ENCODE measurements around the gene KDM5B. TPM values are rescaled to one million over a fixed set of nuclear protein-coding genes. Genes with fewer than 3 reads are reported as not detected.

The KDM5B gene
- total RNA-seq: 10 to 100 TPM; 14.6 to 18.5 TPM

DNA sequence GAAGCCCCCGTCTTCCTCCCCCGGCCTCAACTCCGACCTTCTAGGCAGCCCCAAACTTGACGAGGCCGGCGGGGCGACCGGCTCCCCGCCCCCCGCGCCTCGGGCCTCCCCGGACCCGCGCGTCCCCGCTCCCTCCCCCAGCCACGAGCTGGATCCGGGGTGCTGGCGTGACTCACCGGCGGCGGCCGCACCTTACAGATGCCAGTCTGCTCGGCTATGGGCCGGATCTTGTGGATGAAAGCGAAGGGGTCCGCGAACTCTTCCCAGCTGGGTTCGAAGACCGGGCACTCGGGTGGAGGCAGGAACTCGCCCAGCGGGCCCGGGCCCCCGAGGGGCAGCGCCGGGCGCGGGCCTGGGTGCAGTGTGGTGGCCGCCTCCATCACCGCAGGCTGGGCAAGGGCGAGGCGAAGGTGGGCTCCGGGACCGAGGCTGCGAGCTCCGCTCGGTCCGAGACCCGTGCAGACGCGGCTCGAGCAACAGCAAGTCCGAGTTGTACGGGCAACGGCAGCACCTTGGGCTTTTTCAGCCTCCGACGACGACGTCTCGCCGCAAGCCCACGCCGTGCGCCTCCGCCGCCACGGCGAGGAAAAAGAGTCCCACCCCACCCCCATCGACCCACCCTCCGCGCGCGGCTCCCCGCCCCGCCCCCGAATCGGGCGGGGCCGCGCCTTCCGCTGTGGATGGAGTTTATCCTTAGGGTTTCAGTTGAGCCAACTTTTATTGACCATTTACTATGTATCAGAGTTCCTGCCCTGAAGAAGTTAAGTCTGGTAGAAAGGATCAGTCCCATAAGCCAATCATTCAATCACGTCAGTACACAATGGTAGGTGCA is at the start of gene KDM5B:
KDM5B (minus strand) TSS at position 496 of the 832 bp plus-strand sequence; CDS start at position 380, 116 bp downstream.
- Histone ChIP-seq H3K36me3 (no peaks in the 10 kb centered on the region), H3K4me3 (peak within 1 kb of the TSS; percentile 83 to 94), H3K9me3 (no peaks in the 10 kb centered on the region), H3K4me1 (peaks cover 0 to 44% of the 10 kb centered on the region in 2 donors), H3K27me3 (no peaks in the 10 kb centered on the region), H3K27ac (peak within 1 kb of the TSS; percentile 87 to 88)
- DNase-seq (ENCODE audit: low spot score): peak; percentile 61
- TF ChIP-seq CTCF (IDR thresholded peaks at IDR 0.05): no peak

DNA sequence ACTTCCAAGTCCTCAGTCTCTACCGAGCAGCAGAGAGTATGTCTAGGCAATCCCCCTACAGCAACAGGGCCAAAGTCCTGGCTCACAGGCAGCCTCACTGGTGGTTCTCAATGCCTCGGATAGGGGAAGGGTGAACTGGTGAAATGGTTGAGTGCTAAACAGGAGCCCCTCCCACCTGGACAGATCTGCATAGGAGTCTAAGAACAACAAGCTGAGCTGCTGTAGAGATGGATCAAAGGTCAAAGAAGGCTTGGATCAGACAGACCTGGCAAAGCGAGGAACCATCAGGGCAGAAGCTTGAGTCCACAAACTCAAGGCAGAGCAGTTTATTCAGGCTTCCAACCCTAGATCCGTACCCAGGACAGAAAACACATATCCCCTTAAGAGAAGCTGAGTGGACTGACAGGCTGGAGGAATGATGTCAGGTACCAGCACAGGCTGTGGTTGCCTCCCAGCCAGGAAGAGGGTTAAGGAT is 49.0 kb upstream of the KDM5B start:
- no peak for TF ChIP-seq CTCF (IDR thresholded peaks at IDR 0.05)
- Histone ChIP-seq H3K4me3 (no peak overlapping the region), H3K9me3 (no peaks in the 10 kb centered on the region), H3K27ac (no peak overlapping the region), H3K36me3 (no peaks in the 10 kb centered on the region), H3K27me3 (no peaks in the 10 kb centered on the region), H3K4me1 (peaks cover 0 to 11% of the 10 kb centered on the region in 2 donors)
- no peak for DNase-seq (ENCODE audit: low spot score)

DNA sequence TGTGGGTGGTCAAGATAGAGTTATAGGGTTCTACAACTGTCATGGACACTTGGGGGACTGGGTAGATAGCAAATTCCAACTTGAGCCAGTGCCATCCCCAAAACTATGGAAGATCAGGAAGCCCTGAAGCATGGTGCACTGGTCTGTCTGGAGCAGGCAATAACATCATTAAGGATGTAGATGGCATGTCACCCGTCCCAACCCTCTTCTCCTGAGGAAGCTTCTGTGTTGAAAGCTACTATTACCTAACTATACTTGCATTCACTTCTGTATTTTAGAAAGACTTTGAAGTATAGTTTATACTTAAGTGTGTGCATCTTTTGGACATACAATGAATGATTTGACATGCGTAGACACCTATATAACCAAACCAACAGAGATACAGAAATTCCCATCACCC is 47.8 kb upstream of the KDM5B start:
- Histone ChIP-seq H3K27me3 (no peaks in the 10 kb centered on the region), H3K36me3 (no peaks in the 10 kb centered on the region), H3K27ac (no peak overlapping the region), H3K4me3 (no peak overlapping the region), H3K9me3 (no peaks in the 10 kb centered on the region), H3K4me1 (peaks cover 0 to 6% of the 10 kb centered on the region in 2 donors)
- no peak for TF ChIP-seq CTCF (IDR thresholded peaks at IDR 0.05)
- DNase-seq (ENCODE audit: low spot score): no peak

DNA sequence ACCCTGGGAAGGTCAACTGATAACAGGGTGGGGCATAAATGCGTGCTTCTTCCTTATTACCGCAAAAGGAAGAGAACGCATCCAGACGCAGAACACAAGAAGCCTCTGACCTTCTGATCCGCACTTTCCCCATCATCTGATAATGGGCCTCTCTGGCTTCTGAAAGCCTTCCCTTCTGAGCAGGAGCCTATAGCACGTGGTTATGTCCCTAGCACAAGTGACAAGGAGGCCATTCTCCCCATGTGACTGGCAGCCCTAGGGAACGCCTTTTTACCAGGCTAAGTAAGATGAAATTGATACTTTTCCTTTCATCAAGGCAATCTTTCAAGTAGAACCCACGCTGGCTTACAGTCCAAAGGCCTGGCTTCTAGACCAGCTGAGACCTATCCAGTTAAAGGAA is 46.6 kb upstream of the KDM5B start:
- DNase-seq (ENCODE audit: low spot score): no peak
- Histone ChIP-seq H3K27ac (no peak overlapping the region), H3K4me3 (no peak overlapping the region), H3K27me3 (no peaks in the 10 kb centered on the region), H3K9me3 (no peaks in the 10 kb centered on the region), H3K4me1 (no peaks in the 10 kb centered on the region), H3K36me3 (no peaks in the 10 kb centered on the region)
- TF ChIP-seq CTCF (IDR thresholded peaks at IDR 0.05): no peak

GRCh38 chr1:202852163-202852904 is 44.1 kb upstream of the KDM5B start:
- no peak overlapping the region for H3K27ac ChIP-seq
- no peak for TF ChIP-seq CTCF (IDR thresholded peaks at IDR 0.05)
- no peak overlapping the region for H3K4me3 ChIP-seq
- H3K4me1 ChIP-seq: no peaks in the 10 kb centered on the region
- no peaks in the 10 kb centered on the region for H3K36me3 ChIP-seq
- H3K9me3 ChIP-seq: no peaks in the 10 kb centered on the region
- no peaks in the 10 kb centered on the region for H3K27me3 ChIP-seq
- no peak for DNase-seq (ENCODE audit: low spot score)
